H1 (cell line): ENCODE data around the gene CCDC117. TPM values are rescaled to one million over a fixed set of nuclear protein-coding genes. Genes with fewer than 3 reads are reported as not detected.

Experiments used
- EZH2 ChIP-seq: fragments of 200-600 bp; sonication (generic); IDR thresholded peaks from 2 replicates; pipeline ENCODE4 v1.7.1; 2012; ENCODE audit warnings: low read depth, mild to moderate bottlenecking, moderate library complexity, low read length, inconsistent platforms; ENCODE audit not compliant: severe bottlenecking
- POU5F1 ChIP-seq: IDR thresholded peaks from 2 replicates; pipeline ENCODE4 v1.6.1; 2011; ENCODE audit warnings: low read depth, mild to moderate bottlenecking, low read length, moderate library complexity
- TAF7 ChIP-seq: optimal IDR thresholded peaks from 2 replicates; pipeline ENCODE3; 2011; ENCODE audit warnings: low read depth, mild to moderate bottlenecking, inconsistent platforms, low read length, moderate library complexity, borderline replicate concordance
- polyA plus RNA-seq, 7 experiments: library from polyadenylated mRNA; depleted of rRNA in 3 of 7; stranded (reverse) in 5 of 7; unstranded in 2 of 7; fragments of >200 nt in 5 of 7; fragments of 200-250 nt in 2 of 7; gene quantifications; 1 replicate in 5 of 7; 2 replicates in 1 of 7; 4 replicates in 1 of 7; pipeline versions ENCODE4 v1.2.1 to v1.2.3, GENCODE V29; 2011 to 2013; ENCODE audit warnings: missing spikeins in 2 of 7, mixed read lengths in 2 of 7
- total RNA-seq: library from RNA; stranded (reverse); fragmentation: NEBNext Ultra II Directional; extraction: Animal tissue kit (Norgen Biotek cat#: 25700); gene quantifications from 2 replicates; pipeline ENCODE4 v1.2.1, GENCODE V29; 2021

The CCDC117 gene
- total and polyA plus RNA-seq, 2 of the 8 experiments (the other 6 are each of a cell fraction or from before 2014, with no cell fraction given) = 9.1 to 43.1 TPM

DNA sequence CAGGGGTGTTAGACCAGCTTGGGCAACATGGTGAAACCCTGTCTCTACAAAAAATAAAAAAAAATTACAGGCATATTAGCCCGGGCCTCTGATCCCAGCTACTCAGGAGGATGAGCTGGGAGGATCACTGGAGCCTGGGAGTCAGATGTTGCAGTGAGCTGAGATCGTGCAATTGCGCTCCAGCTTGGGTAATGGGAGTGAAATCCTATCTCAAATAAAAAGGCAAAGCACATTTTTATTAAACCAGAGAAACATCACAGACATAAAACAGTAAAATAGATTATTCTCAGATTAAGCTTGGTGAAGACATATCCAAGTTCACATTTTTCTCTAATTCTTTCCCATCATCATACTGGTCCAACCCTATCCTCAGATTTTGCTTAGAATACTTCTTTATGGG lies 57.9 kb downstream of the CCDC117 start (continued):
- TF ChIP-seq EZH2 = no peak
- TF ChIP-seq TAF7 = no peak
- no peak for TF ChIP-seq POU5F1
